CD4-positive, alpha-beta T cell (primary cell): ENCODE results near the gene PLEKHM2. TPM values are rescaled to one million over a fixed set of nuclear protein-coding genes. Genes with fewer than 3 reads are reported as not detected.

Source experiments
- ATAC-seq: fragments of 200-7000 bp; cut with Tn5 transposase; one replicate; pipeline ENCODE4 v1.10.0; 2022; ENCODE audit warnings: mild to moderate bottlenecking; ENCODE audit not compliant: poor library complexity
- CTCF ChIA-PET: fragments of 350-600 bp; sonication (Branson Sonifier 250); formaldehyde crosslinking; loops from one replicate; lab custom pipeline; 2021; ENCODE audit warnings: antibody characterized with exemption, inconsistent platforms; lab: Charles Lee
- POLR2A ChIA-PET: fragments of 350-600 bp; sonication (Branson Sonifier 250); formaldehyde crosslinking; loops from one replicate; lab custom pipeline; 2021; ENCODE audit warnings: antibody characterized with exemption, inconsistent platforms; lab: Charles Lee
- DNase-seq, 14 experiments: peaks; one replicate each; pipeline ENCODE4 v3.0.0-alpha.2; 2013 to 2020; ENCODE audit warnings: mixed read lengths in 2 of 14
- H3K27ac ChIP-seq, 2 donors: one replicate each; pipeline versions ENCODE4 v1.5.1 to v1.7.0; 2013; ENCODE audit warnings: low read length in 2 of 2, low read depth in 1 of 2, mild to moderate bottlenecking in 1 of 2
- H3K27me3 ChIP-seq, 2 experiments: 1 replicate in 1 of 2; 2 replicates in 1 of 2; pipeline versions ENCODE4 v1.6.1 to v1.7.0; 2013; ENCODE audit warnings: low read length in 2 of 2, control low read depth in 1 of 2, mild to moderate bottlenecking in 1 of 2, moderate library complexity in 1 of 2; ENCODE audit not compliant: insufficient read depth in 2 of 2, control insufficient read depth in 1 of 2
- H3K36me3 ChIP-seq: one replicate; pipeline ENCODE4 v1.6.1; 2013; ENCODE audit warnings: low read length, control low read depth; ENCODE audit not compliant: insufficient read depth
- H3K4me1 ChIP-seq: one replicate; pipeline ENCODE4 v1.6.1; 2013; ENCODE audit warnings: low read length, control low read depth; ENCODE audit not compliant: insufficient read depth
- H3K4me3 ChIP-seq: one replicate; pipeline ENCODE4 v1.5.1; 2013; ENCODE audit warnings: mild to moderate bottlenecking, low read length, moderate library complexity
- H3K9me3 ChIP-seq, 2 experiments: 1 replicate in 1 of 2; 2 replicates in 1 of 2; pipeline versions ENCODE4 v1.6.1 to v1.7.0; 2013; ENCODE audit warnings: low read length in 2 of 2, mild to moderate bottlenecking in 2 of 2, control low read depth in 1 of 2, moderate library complexity in 1 of 2; ENCODE audit not compliant: control insufficient read depth in 1 of 2, insufficient read depth in 1 of 2
- H3K27ac Mint-ChIP-seq: one replicate; pipeline ENCODE4 v1.8.0; 2020; ENCODE audit warnings: mixed read lengths
- H3K27me3 Mint-ChIP-seq: one replicate; pipeline ENCODE4 v1.8.0; 2021; ENCODE audit warnings: mixed read lengths
- H3K36me3 Mint-ChIP-seq: one replicate; pipeline ENCODE4 v1.8.0; 2021; ENCODE audit warnings: low read depth, mixed read lengths
- H3K4me1 Mint-ChIP-seq: one replicate; pipeline ENCODE4 v1.8.0; 2021; ENCODE audit warnings: low read depth, mixed read lengths
- H3K4me3 Mint-ChIP-seq: one replicate; pipeline ENCODE4 v1.8.0; 2020; ENCODE audit warnings: mild to moderate bottlenecking, mixed read lengths
- H3K9me3 Mint-ChIP-seq: one replicate; pipeline ENCODE4 v1.8.0; 2020; ENCODE audit warnings: mixed read lengths
- CTCF ChIP-seq: fragments of 200-600 bp; IDR thresholded peaks from one replicate; pipeline ENCODE4 v1.8.0; 2022; ENCODE audit warnings: antibody characterized with exemption, mild to moderate bottlenecking
- intact Hi-C, 2 experiments: fragments of 100-400 bp; cut with DNase I in 1 of 2; cut with micrococcal nuclease in 1 of 2; formaldehyde crosslinking; loops; one replicate each; pipeline versions ENCODE4 v1.15.1 to v1.9.0; 2023 to 2025; cut with DNase I, micrococcal nuclease
- total RNA-seq, 174 experiments: library from RNA in 2 of 174; stranded (reverse) in 2 of 174; gene quantifications; one replicate each; pipeline ENCODE4 v1.2.3 and lab custom pipeline; 2021 to 2026

The PLEKHM2 gene
- total RNA-seq, 2 experiments from 2014 or later: 77.5 to 82.0 TPM

DNA sequence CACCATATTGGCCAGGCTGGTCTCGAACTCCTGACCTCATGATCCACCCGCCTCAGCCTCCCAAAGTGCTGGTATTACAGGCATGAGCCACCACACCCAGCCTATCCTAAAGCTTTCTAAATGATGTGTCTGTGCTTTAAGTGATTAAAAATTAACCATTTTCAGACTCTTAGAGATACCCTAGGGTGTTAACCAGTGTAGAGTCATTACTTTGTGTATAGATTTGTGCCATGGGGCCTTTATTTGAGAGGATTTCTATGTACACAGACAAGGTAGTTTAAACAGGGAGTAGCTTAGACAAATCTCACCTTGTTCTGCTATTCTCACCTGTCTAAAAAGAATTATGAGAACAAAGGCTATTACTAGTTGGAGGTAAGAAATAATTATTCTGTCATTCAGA is 12.7 kb upstream of the PLEKHM2 start:
- no peaks in the 10 kb centered on the region for H3K36me3 Mint-ChIP-seq
- H3K4me3 Mint-ChIP-seq: no peak overlapping the region
- H3K27ac Mint-ChIP-seq: no peak overlapping the region
- no peaks in the 10 kb centered on the region for H3K4me1 Mint-ChIP-seq
- DNase-seq: no peak
- ChIA-PET CTCF (no interaction called here), POLR2A (no interaction called here)
- no peak overlapping the region for H3K27ac ChIP-seq
- H3K27me3 ChIP-seq: no peaks in the 10 kb centered on the region
- no peak overlapping the region for H3K4me3 ChIP-seq
- no peaks in the 10 kb centered on the region for H3K9me3 ChIP-seq
- intact Hi-C loops: no loop called here
- ATAC-seq: no peak
- no peaks in the 10 kb centered on the region for H3K9me3 Mint-ChIP-seq
- H3K36me3 ChIP-seq: no peaks in the 10 kb centered on the region
- no peaks in the 10 kb centered on the region for H3K27me3 Mint-ChIP-seq
- no peak for TF ChIP-seq CTCF
- H3K4me1 ChIP-seq: no peaks in the 10 kb centered on the region

GRCh38 chr1:15674386-15675159 is 9.5 kb upstream of the PLEKHM2 start:
- intact Hi-C loops: no loop called here
- no peaks in the 10 kb centered on the region for H3K4me1 Mint-ChIP-seq

DNA sequence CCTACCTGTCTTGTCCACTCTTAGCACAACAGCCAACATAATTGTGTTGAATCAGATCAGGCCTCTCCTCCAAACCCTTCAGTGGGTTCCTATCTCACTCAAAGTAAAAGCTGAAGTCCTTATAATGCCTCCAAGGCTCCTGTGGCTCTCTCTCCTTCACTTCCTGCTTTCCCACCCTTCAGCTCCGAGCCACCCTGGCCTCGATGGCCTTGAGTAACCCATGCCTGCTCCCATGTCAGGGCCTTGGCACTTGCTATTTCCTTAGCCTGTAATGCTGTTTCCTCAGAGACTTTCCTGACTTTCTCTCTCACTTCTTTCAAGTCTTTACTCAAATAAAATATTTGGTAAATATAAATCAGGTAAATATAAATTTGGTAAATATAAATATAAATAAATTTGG is 8.1 kb upstream of the PLEKHM2 start:
- H3K4me3 Mint-ChIP-seq: no peak overlapping the region
- no peaks in the 10 kb centered on the region for H3K36me3 Mint-ChIP-seq
- Histone ChIP-seq H3K4me1 (no peaks in the 10 kb centered on the region), H3K36me3 (no peaks in the 10 kb centered on the region), H3K9me3 (no peaks in the 10 kb centered on the region), H3K27me3 (no peaks in the 10 kb centered on the region), H3K27ac (no peak overlapping the region), H3K4me3 (no peak overlapping the region)
- H3K4me1 Mint-ChIP-seq: no peaks in the 10 kb centered on the region
- intact Hi-C loops: no loop called here
- H3K27me3 Mint-ChIP-seq: no peaks in the 10 kb centered on the region
- ATAC-seq (no peak), DNase-seq (no peak)
- TF ChIP-seq CTCF: no peak
- no peak overlapping the region for H3K27ac Mint-ChIP-seq
- no peaks in the 10 kb centered on the region for H3K9me3 Mint-ChIP-seq
- ChIA-PET POLR2A (no interaction called here), CTCF (no interaction called here)

More at GRCh38 chr1:15674386-15675159, 9.5 kb upstream of the PLEKHM2 start:
- H3K9me3 ChIP-seq: no peaks in the 10 kb centered on the region
- no peak overlapping the region for H3K4me3 ChIP-seq
- Mint-ChIP-seq H3K27me3 (no peaks in the 10 kb centered on the region), H3K9me3 (no peaks in the 10 kb centered on the region), H3K4me3 (no peak overlapping the region), H3K36me3 (no peaks in the 10 kb centered on the region), H3K27ac (no peak overlapping the region)
- no peak overlapping the region for H3K27ac ChIP-seq
- TF ChIP-seq CTCF: no peak
- CTCF ChIA-PET: no interaction called here
- DNase-seq: no peak
- ATAC-seq: no peak
- POLR2A ChIA-PET: no interaction called here
- H3K27me3 ChIP-seq: no peaks in the 10 kb centered on the region
- H3K36me3 ChIP-seq: no peaks in the 10 kb centered on the region
- no peaks in the 10 kb centered on the region for H3K4me1 ChIP-seq
